HEK293 (cell line): ENCODE results near the gene OXCT2.
A peak's percentile ranks its signal among the peaks of the same experiment; 100 is the strongest.

Experiments used
- AEBP2 ChIP-seq: fragments of 450-650 bp; formaldehyde crosslinking; IDR thresholded peaks from 2 replicates; pipeline ENCODE4 v1.5.1; 2016; ENCODE audit warnings: missing biosample characterization, missing genetic modification characterization, borderline replicate concordance
- BCL11A ChIP-seq: fragments of 450-650 bp; formaldehyde crosslinking; IDR thresholded peaks from 2 replicates; pipeline ENCODE4 v1.5.1; 2016; ENCODE audit warnings: low read depth, missing biosample characterization, missing genetic modification characterization
- KLF10 ChIP-seq: fragments of 450-650 bp; IDR thresholded peaks from 2 replicates; pipeline ENCODE4 v1.5.1; 2018; ENCODE audit warnings: missing biosample characterization, mild to moderate bottlenecking, missing genetic modification characterization
- KLF16 ChIP-seq: fragments of 450-650 bp; formaldehyde crosslinking; IDR thresholded peaks from 2 replicates; pipeline ENCODE4 v1.5.1; 2017; ENCODE audit warnings: missing biosample characterization, missing genetic modification characterization
- OSR2 ChIP-seq: fragments of 450-650 bp; formaldehyde crosslinking; IDR thresholded peaks from 2 replicates; pipeline ENCODE4 v1.5.1; 2016; ENCODE audit warnings: missing biosample characterization, missing genetic modification characterization
- OVOL3 ChIP-seq: fragments of 450-650 bp; formaldehyde crosslinking; IDR thresholded peaks from 2 replicates; pipeline ENCODE4 v1.5.1; 2016; ENCODE audit warnings: missing biosample characterization, missing genetic modification characterization
- PBX3 ChIP-seq: sonication (generic); formaldehyde crosslinking; IDR thresholded peaks from 2 replicates; pipeline ENCODE4 v1.8.1; 2022; ENCODE audit warnings: mild to moderate bottlenecking, moderate library complexity, missing genetic modification reagents
- PRDM6 ChIP-seq: fragments of 450-650 bp; formaldehyde crosslinking; IDR thresholded peaks from 2 replicates; pipeline ENCODE4 v1.5.1; 2017; ENCODE audit warnings: missing biosample characterization, missing genetic modification characterization
- ZBTB8A ChIP-seq: fragments of 450-650 bp; formaldehyde crosslinking; IDR thresholded peaks from 2 replicates; pipeline ENCODE4 v1.5.1; 2016; ENCODE audit warnings: missing biosample characterization, missing genetic modification characterization
- ZFP3 ChIP-seq: fragments of 450-650 bp; formaldehyde crosslinking; IDR thresholded peaks from 2 replicates; pipeline ENCODE4 v1.5.1; 2016; ENCODE audit warnings: low read depth, missing biosample characterization, missing genetic modification characterization
- ZNF169 ChIP-seq: fragments of 450-650 bp; formaldehyde crosslinking; IDR thresholded peaks from 2 replicates; pipeline ENCODE4 v1.5.1; 2016; ENCODE audit warnings: missing biosample characterization, missing genetic modification characterization
- ZNF174 ChIP-seq: fragments of 450-650 bp; formaldehyde crosslinking; IDR thresholded peaks from 2 replicates; pipeline ENCODE4 v1.5.0; 2017; ENCODE audit warnings: missing biosample characterization, mild to moderate bottlenecking, missing genetic modification characterization
- ZNF18 ChIP-seq: fragments of 450-650 bp; formaldehyde crosslinking; IDR thresholded peaks from 2 replicates; pipeline ENCODE4 v1.5.1; 2016; ENCODE audit warnings: missing biosample characterization, missing genetic modification characterization
- ZNF2 ChIP-seq: fragments of 450-650 bp; formaldehyde crosslinking; IDR thresholded peaks from 2 replicates; pipeline ENCODE4 v1.5.1; 2016; ENCODE audit warnings: missing biosample characterization, missing genetic modification characterization
- ZNF239 ChIP-seq: fragments of 450-650 bp; formaldehyde crosslinking; IDR thresholded peaks from 2 replicates; pipeline ENCODE4 v1.5.1; 2016; ENCODE audit warnings: missing biosample characterization, missing genetic modification characterization
- ZNF26 ChIP-seq: fragments of 450-650 bp; formaldehyde crosslinking; IDR thresholded peaks from 2 replicates; pipeline ENCODE4 v1.5.1; 2016; ENCODE audit warnings: missing biosample characterization, missing genetic modification characterization
- ZNF341 ChIP-seq: fragments of 450-650 bp; formaldehyde crosslinking; IDR thresholded peaks from 2 replicates; pipeline ENCODE4; 2016; ENCODE audit warnings: low read depth, missing biosample characterization, missing genetic modification characterization
- ZNF366 ChIP-seq: fragments of 450-650 bp; formaldehyde crosslinking; conservative IDR thresholded peaks from 2 replicates; pipeline ENCODE4 v1.5.1; 2016; ENCODE audit warnings: missing biosample characterization, missing genetic modification characterization
- ZNF37A ChIP-seq: fragments of 450-650 bp; IDR thresholded peaks from 2 replicates; pipeline ENCODE4 v1.5.1; 2018; ENCODE audit warnings: missing biosample characterization, missing genetic modification characterization
- ZNF433 ChIP-seq: fragments of 450-650 bp; formaldehyde crosslinking; IDR thresholded peaks from 2 replicates; pipeline ENCODE4 v1.5.1; 2016; ENCODE audit warnings: missing biosample characterization, missing genetic modification characterization, low read depth
- ZNF501 ChIP-seq: fragments of 450-650 bp; formaldehyde crosslinking; IDR thresholded peaks from 2 replicates; pipeline ENCODE4 v1.5.1; 2016; ENCODE audit warnings: missing biosample characterization, missing genetic modification characterization
- ZNF530 ChIP-seq: fragments of 450-650 bp; formaldehyde crosslinking; IDR thresholded peaks from 2 replicates; pipeline ENCODE4 v1.5.1; 2016; ENCODE audit warnings: low read depth, missing biosample characterization, missing genetic modification characterization
- ZNF548 ChIP-seq: fragments of 450-650 bp; formaldehyde crosslinking; IDR thresholded peaks from 2 replicates; pipeline ENCODE4 v1.5.1; 2016; ENCODE audit warnings: missing biosample characterization, missing genetic modification characterization
- ZNF558 ChIP-seq: fragments of 450-650 bp; formaldehyde crosslinking; IDR thresholded peaks from 2 replicates; pipeline ENCODE4 v1.5.1; 2016; ENCODE audit warnings: missing biosample characterization, missing genetic modification characterization
- ZNF560 ChIP-seq: fragments of 450-650 bp; formaldehyde crosslinking; IDR thresholded peaks from 2 replicates; pipeline ENCODE4 v1.5.1; 2017; ENCODE audit warnings: missing biosample characterization, missing genetic modification characterization, borderline replicate concordance
- ZNF585B ChIP-seq: fragments of 450-650 bp; formaldehyde crosslinking; IDR thresholded peaks from 2 replicates; pipeline ENCODE4 v1.5.1; 2016; ENCODE audit warnings: missing biosample characterization, missing genetic modification characterization
- ZNF596 ChIP-seq: fragments of 450-650 bp; IDR thresholded peaks from 2 replicates; pipeline ENCODE4 v1.5.0; 2018; ENCODE audit warnings: missing biosample characterization, mild to moderate bottlenecking, missing genetic modification characterization, moderate library complexity
- ZNF600 ChIP-seq: fragments of 450-650 bp; formaldehyde crosslinking; IDR thresholded peaks from 2 replicates; pipeline ENCODE4 v1.5.1; 2016; ENCODE audit warnings: missing biosample characterization, missing genetic modification characterization
- ZNF639 ChIP-seq: fragments of 450-650 bp; formaldehyde crosslinking; IDR thresholded peaks from 2 replicates; pipeline ENCODE4 v1.5.1; 2016; ENCODE audit warnings: missing biosample characterization, missing genetic modification characterization
- ZNF645 ChIP-seq: fragments of 450-650 bp; formaldehyde crosslinking; IDR thresholded peaks from 2 replicates; pipeline ENCODE4; 2016; ENCODE audit warnings: missing biosample characterization, missing genetic modification characterization
- ZNF792 ChIP-seq: fragments of 450-650 bp; formaldehyde crosslinking; IDR thresholded peaks from 2 replicates; pipeline ENCODE4 v1.5.1; 2016; ENCODE audit warnings: missing biosample characterization, missing genetic modification characterization
- ZNF843 ChIP-seq: fragments of 450-650 bp; formaldehyde crosslinking; IDR thresholded peaks from 2 replicates; pipeline ENCODE4 v1.5.1; 2016; ENCODE audit warnings: missing biosample characterization, missing genetic modification characterization

The OXCT2 gene

GRCh38 chr1:39738622-39739366 lies 32.4 kb downstream of the OXCT2 start, which contains the start of gene PPIE (continued):
- TF ChIP-seq ZFP3 (tag by site-specific recombination) (no peak), PRDM6 (tag by site-specific recombination) (no peak), OSR2 (no peak), ZNF433 (tag by site-specific recombination) (no peak), ZNF174 (tag by site-specific recombination) (no peak), ZNF585B (tag by site-specific recombination) (no peak), AEBP2 (tag by site-specific recombination) (no peak), ZNF596 (tag by site-specific recombination) (no peak), ZNF600 (tag by site-specific recombination) (no peak), ZNF792 (no peak), OVOL3 (tag by site-specific recombination) (no peak), ZNF239 (tag by site-specific recombination) (no peak), ZNF18 (tag by site-specific recombination) (no peak), ZBTB8A (tag by site-specific recombination) (peak; percentile 20; the same call in 1 of the 2 replicates), ZNF548 (no peak), ZNF501 (tag by site-specific recombination) (peak; percentile 75), KLF16 (tag by site-specific recombination) (peak; percentile 1; the same call in 1 of the 2 replicates), ZNF639 (no peak), BCL11A (tag by site-specific recombination) (no peak), ZNF366 (tag by site-specific recombination) (peak; percentile 80), ZNF2 (tag by site-specific recombination) (0 out of 2 replicates have a peak, but pooled peaks have one; percentile 54), PBX3 (CRISPR knock-in tag) (no peak), ZNF26 (no peak), KLF10 (tag by site-specific recombination) (no peak), ZNF645 (tag by site-specific recombination) (no peak), ZNF37A (no peak), ZNF169 (tag by site-specific recombination) (no peak), ZNF843 (tag by site-specific recombination) (no peak), ZNF530 (tag by site-specific recombination) (no peak), ZNF341 (tag by site-specific recombination) (no peak), ZNF558 (tag by site-specific recombination) (no peak), ZNF560 (tag by site-specific recombination) (no peak)
